Tibial nerve (tissue), 4 donors: ENCODE measurements around the gene TECPR2.

Experiments used
- EP300 ChIP-seq, 2 donors: sonication (generic); formaldehyde crosslinking; IDR thresholded peaks; one replicate each; pipeline ENCODE4 v1.6.1; 2017; ENCODE audit warnings: antibody characterized with exemption in 2 of 2, mild to moderate bottlenecking in 1 of 2
- POLR2A ChIP-seq, 2 donors: fragments of 450-650 bp; IDR thresholded peaks; one replicate each; pipeline ENCODE4 v1.6.1; 2017; ENCODE audit warnings: antibody characterized with exemption in 2 of 2, mild to moderate bottlenecking in 2 of 2, moderate library complexity in 2 of 2
- TF ChIP-seq, protein P1 (sequence below), 5 experiments: fragments of 200-600 bp in 3 of 5; fragments of 450-650 bp in 2 of 5; sonication (generic) in 3 of 5; IDR thresholded peaks; one replicate each; pipeline ENCODE4 v1.5.1; 2016 to 2019; ENCODE audit warnings: antibody characterized with exemption in 5 of 5, mild to moderate bottlenecking in 3 of 5, moderate library complexity in 2 of 5

DNA sequence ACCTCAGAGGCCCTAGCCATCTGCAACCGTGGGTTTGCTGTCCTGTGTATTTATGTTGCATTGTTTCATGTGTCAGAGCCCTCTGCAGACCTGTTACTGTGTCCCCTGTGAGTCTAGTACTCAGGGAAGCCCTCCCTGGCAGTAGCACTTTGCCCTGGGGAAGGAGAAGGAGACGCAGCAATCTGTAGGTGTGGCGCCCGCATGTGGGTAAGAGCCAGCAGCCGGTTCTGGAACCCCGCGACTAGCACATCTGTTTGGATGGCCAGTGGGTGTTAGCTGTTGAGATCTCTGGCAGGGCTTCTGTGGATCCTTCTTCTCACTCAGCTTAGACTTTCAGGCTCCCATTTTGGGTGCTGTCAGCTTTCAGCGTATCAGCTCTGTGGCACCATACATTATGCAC, 57.0 kb downstream of the TECPR2 start:
- TF ChIP-seq, protein P1, sequence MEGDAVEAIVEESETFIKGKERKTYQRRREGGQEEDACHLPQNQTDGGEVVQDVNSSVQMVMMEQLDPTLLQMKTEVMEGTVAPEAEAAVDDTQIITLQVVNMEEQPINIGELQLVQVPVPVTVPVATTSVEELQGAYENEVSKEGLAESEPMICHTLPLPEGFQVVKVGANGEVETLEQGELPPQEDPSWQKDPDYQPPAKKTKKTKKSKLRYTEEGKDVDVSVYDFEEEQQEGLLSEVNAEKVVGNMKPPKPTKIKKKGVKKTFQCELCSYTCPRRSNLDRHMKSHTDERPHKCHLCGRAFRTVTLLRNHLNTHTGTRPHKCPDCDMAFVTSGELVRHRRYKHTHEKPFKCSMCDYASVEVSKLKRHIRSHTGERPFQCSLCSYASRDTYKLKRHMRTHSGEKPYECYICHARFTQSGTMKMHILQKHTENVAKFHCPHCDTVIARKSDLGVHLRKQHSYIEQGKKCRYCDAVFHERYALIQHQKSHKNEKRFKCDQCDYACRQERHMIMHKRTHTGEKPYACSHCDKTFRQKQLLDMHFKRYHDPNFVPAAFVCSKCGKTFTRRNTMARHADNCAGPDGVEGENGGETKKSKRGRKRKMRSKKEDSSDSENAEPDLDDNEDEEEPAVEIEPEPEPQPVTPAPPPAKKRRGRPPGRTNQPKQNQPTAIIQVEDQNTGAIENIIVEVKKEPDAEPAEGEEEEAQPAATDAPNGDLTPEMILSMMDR (IDR thresholded peaks at IDR 0.05): no peak
- TF ChIP-seq EP300 (IDR thresholded peaks at IDR 0.05) (no peak), POLR2A (IDR thresholded peaks at IDR 0.05) (no peak)
